GM18505 (cell line): ENCODE measurements around the gene ZMIZ1.
"Not testable (repeated sequence)": the region's sequence is repeated elsewhere in the genome, so short reads cannot be mapped to it uniquely, and the experiment has no call there.

Source experiments
- ATAC-seq: cut with Tn5 transposase; IDR thresholded peaks from one replicate; pipeline ENCODE4 v1.9.1; 2021; ENCODE audit not compliant: unreplicated experiment
- POLR2A ChIP-seq: IDR thresholded peaks from 4 replicates; pipeline ENCODE4 v1.6.1; 2011; ENCODE audit warnings: borderline replicate concordance; ENCODE audit not compliant: insufficient read depth, insufficient read length; ENCODE audit errors: extremely low read depth

The ZMIZ1 gene

GRCh38 chr10:79335470-79336235 is 266.9 kb downstream of the ZMIZ1 start:
- TF ChIP-seq POLR2A: no peak
- ATAC-seq: no peak

GRCh38 chr10:79336276-79336675 is 267.5 kb downstream of the ZMIZ1 start:
- TF ChIP-seq POLR2A: no peak
- ATAC-seq: no peak

- no peak for TF ChIP-seq POLR2A
- ATAC-seq: no peak
Observed at GRCh38 chr10:79336739-79337138, 268.0 kb downstream of the ZMIZ1 start.

GRCh38 chr10:79337783-79338469 is 269.2 kb downstream of the ZMIZ1 start:
- ATAC-seq: not testable (repeated sequence)

GRCh38 chr10:79339266-79339665 is 270.5 kb downstream of the ZMIZ1 start:
- ATAC-seq: no peak
- no peak for TF ChIP-seq POLR2A

- ATAC-seq: no peak
- TF ChIP-seq POLR2A: no peak
Observed at GRCh38 chr10:79340646-79341244, 272.0 kb downstream of the ZMIZ1 start.

- no peak for TF ChIP-seq POLR2A
- no peak for ATAC-seq
Observed at GRCh38 chr10:79342295-79342761, 273.6 kb downstream of the ZMIZ1 start.

- no peak for ATAC-seq
- TF ChIP-seq POLR2A: no peak
Observed at GRCh38 chr10:79342811-79343561, 274.2 kb downstream of the ZMIZ1 start.

GRCh38 chr10:79344502-79345195 is 275.9 kb downstream of the ZMIZ1 start:
- ATAC-seq: no peak
- TF ChIP-seq POLR2A: no peak

GRCh38 chr10:79345241-79346011 is 276.7 kb downstream of the ZMIZ1 start:
- TF ChIP-seq POLR2A: no peak
- no peak for ATAC-seq

GRCh38 chr10:79346012-79346340 is 277.2 kb downstream of the ZMIZ1 start:
- ATAC-seq: no peak

More at GRCh38 chr10:79346012-79346340, 277.2 kb downstream of the ZMIZ1 start:
- no peak for TF ChIP-seq POLR2A
